B cell (primary cell): ENCODE data around the gene COG1. TPM values are rescaled to one million over a fixed set of nuclear protein-coding genes. Genes with fewer than 3 reads are reported as not detected.
A peak's percentile ranks its signal among the peaks of the same experiment; 100 is the strongest.

ENCODE experiments used
- ATAC-seq: fragments of 200-7000 bp; cut with Tn5 transposase; one replicate; pipeline ENCODE4 v1.10.0; 2021; ENCODE audit warnings: low read depth, mild to moderate bottlenecking, moderate number of reproducible peaks, moderate library complexity
- CTCF ChIA-PET: fragments of 350-600 bp; sonication (Branson Sonifier 250); formaldehyde crosslinking; loops from one replicate; lab custom pipeline; 2021; ENCODE audit warnings: antibody characterized with exemption, inconsistent platforms; lab: Charles Lee
- POLR2A ChIA-PET: fragments of 350-600 bp; sonication (Branson Sonifier 250); formaldehyde crosslinking; loops from one replicate; lab custom pipeline; 2021; ENCODE audit warnings: antibody characterized with exemption; lab: Charles Lee
- DNase-seq: peaks from one replicate; pipeline ENCODE4 v3.0.0; 2013
- H2AFZ ChIP-seq: 2 replicates; pipeline ENCODE4 v1.6.1; 2012; ENCODE audit warnings: mild to moderate bottlenecking, low read depth, low read length; ENCODE audit not compliant: insufficient read depth, poor library complexity, severe bottlenecking
- H3K27ac ChIP-seq, 2 donors: 1 replicate in 1 of 2; 2 replicates in 1 of 2; pipeline ENCODE4 v1.5.1; 2012 to 2013; ENCODE audit warnings: low read length in 2 of 2, mild to moderate bottlenecking in 2 of 2, moderate library complexity in 1 of 2
- H3K27me3 ChIP-seq, 4 experiments: fragments of 200-600 bp in 1 of 4; sonication (generic) in 1 of 4; replicated peaks in 1 of 4; 1 replicate in 2 of 4; 2 replicates in 2 of 4; pipeline versions ENCODE4 v1.6.1 to v1.7.0; 2013 to 2016; ENCODE audit warnings: low read length in 3 of 4, mild to moderate bottlenecking in 2 of 4, mixed read lengths in 1 of 4, moderate library complexity in 1 of 4; ENCODE audit not compliant: insufficient read depth in 4 of 4, control insufficient read depth in 3 of 4; ENCODE audit errors: control extremely low read depth in 1 of 4
- H3K36me3 ChIP-seq, 2 experiments: replicated peaks in 1 of 2; 1 replicate in 1 of 2; 2 replicates in 1 of 2; pipeline versions ENCODE4 v1.6.1 to v1.7.1; 2013; ENCODE audit warnings: low read length in 1 of 2; ENCODE audit not compliant: insufficient read depth in 2 of 2, control insufficient read depth in 1 of 2; ENCODE audit errors: control extremely low read depth in 1 of 2, extremely low read depth in 1 of 2
- H3K4me1 ChIP-seq, 2 donors: fragments of 200-600 bp in 1 of 2; sonication (generic) in 1 of 2; 1 replicate in 1 of 2; 2 replicates in 1 of 2; pipeline versions ENCODE4 v1.5.1 to v1.6.1; 2013 to 2017; ENCODE audit warnings: low read length in 2 of 2; ENCODE audit not compliant: control insufficient read depth in 2 of 2, insufficient read depth in 2 of 2
- H3K4me2 ChIP-seq: replicated peaks from 2 replicates; pipeline ENCODE3; 2012; ENCODE audit warnings: mild to moderate bottlenecking, low read depth, low read length; ENCODE audit not compliant: poor library complexity, severe bottlenecking
- H3K4me3 ChIP-seq, 5 experiments: fragments of 200-600 bp in 1 of 5; sonication (generic) in 1 of 5; 1 replicate in 3 of 5; 2 replicates in 2 of 5; pipeline versions ENCODE4 v1.5.1 to v1.7.0; 2011 to 2016; ENCODE audit warnings: low read length in 4 of 5, mild to moderate bottlenecking in 4 of 5, low read depth in 2 of 5, control low read depth in 1 of 5, moderate library complexity in 1 of 5; ENCODE audit not compliant: insufficient read depth in 1 of 5; ENCODE audit errors: control extremely low read depth in 1 of 5, extremely low read depth in 1 of 5
- H3K79me2 ChIP-seq: fragments of 200-600 bp; sonication (generic); one replicate; pipeline ENCODE4 v1.6.0; 2016; ENCODE audit warnings: low read length; ENCODE audit not compliant: control insufficient read depth, insufficient read depth
- H3K9ac ChIP-seq: fragments of 200-600 bp; sonication (generic); 2 replicates; pipeline ENCODE4 v1.6.1; 2017; ENCODE audit warnings: mild to moderate bottlenecking, low read length, moderate library complexity
- H3K9me3 ChIP-seq, 3 donors: one replicate each; pipeline versions ENCODE4 v1.6.1 to v1.7.1; 2013; ENCODE audit warnings: low read length in 2 of 3; ENCODE audit not compliant: control insufficient read depth in 2 of 3, insufficient read depth in 1 of 3; ENCODE audit errors: control extremely low read depth in 1 of 3
- H4K20me1 ChIP-seq: 2 replicates; pipeline ENCODE4 v1.6.0; 2012; ENCODE audit warnings: mild to moderate bottlenecking, low read length; ENCODE audit not compliant: insufficient read depth, control insufficient read depth, poor library complexity, severe bottlenecking
- H3K27ac Mint-ChIP-seq: one replicate; pipeline ENCODE4 v1.8.0; 2021; ENCODE audit warnings: mixed read lengths
- H3K27me3 Mint-ChIP-seq: one replicate; pipeline ENCODE4 v1.8.0; 2021; ENCODE audit warnings: mixed read lengths
- H3K4me1 Mint-ChIP-seq: one replicate; pipeline ENCODE4 v1.8.0; 2021; ENCODE audit warnings: mixed read lengths
- H3K4me3 Mint-ChIP-seq: one replicate; pipeline ENCODE4 v1.8.0; 2021; ENCODE audit warnings: mixed read lengths
- H3K9me3 Mint-ChIP-seq: one replicate; pipeline ENCODE4 v1.8.0; 2022; ENCODE audit warnings: mixed read lengths; ENCODE audit not compliant: insufficient read depth
- CTCF ChIP-seq: fragments of 200-600 bp; IDR thresholded peaks from one replicate; pipeline ENCODE4 v1.8.0; 2022; ENCODE audit warnings: antibody characterized with exemption, mild to moderate bottlenecking
- EZH2 ChIP-seq: IDR thresholded peaks from 2 replicates; pipeline ENCODE4 v1.6.1; 2012; ENCODE audit warnings: borderline replicate concordance, low read depth, mild to moderate bottlenecking, moderate library complexity, low read length; ENCODE audit not compliant: insufficient read depth, poor library complexity, severe bottlenecking
- WGBS: methylation state at CpG from one replicate; pipeline ENCODE4 v1.1.5; 2013; ENCODE audit warnings: missing lambda C conversion rate; ENCODE audit not compliant: insufficient coverage; 5-methylcytosine and 5-hydroxymethylcytosine counted together
- intact Hi-C: fragments of 100-400 bp; cut with micrococcal nuclease; formaldehyde crosslinking; loops from one replicate; pipeline ENCODE4 v1.10.0; 2022
- polyA plus RNA-seq: library from polyadenylated mRNA; depleted of rRNA; stranded (reverse); fragments of >200 nt; gene quantifications from 2 replicates; pipeline ENCODE4 v1.2.3, GENCODE V29; 2012
- total RNA-seq, 2 donors: library from RNA; stranded (reverse); fragments of 120-200 nt in 1 of 2; gene quantifications; 1 replicate in 1 of 2; 2 replicates in 1 of 2; pipeline versions ENCODE4 v1.2.3 to v1.2.4, GENCODE V29; 2013 to 2022

COG1 gene
- total and polyA plus RNA-seq, 2 donors (not counting 1 experiment from before 2014, with no cell fraction given): 39.1 to 72.8 TPM

DNA sequence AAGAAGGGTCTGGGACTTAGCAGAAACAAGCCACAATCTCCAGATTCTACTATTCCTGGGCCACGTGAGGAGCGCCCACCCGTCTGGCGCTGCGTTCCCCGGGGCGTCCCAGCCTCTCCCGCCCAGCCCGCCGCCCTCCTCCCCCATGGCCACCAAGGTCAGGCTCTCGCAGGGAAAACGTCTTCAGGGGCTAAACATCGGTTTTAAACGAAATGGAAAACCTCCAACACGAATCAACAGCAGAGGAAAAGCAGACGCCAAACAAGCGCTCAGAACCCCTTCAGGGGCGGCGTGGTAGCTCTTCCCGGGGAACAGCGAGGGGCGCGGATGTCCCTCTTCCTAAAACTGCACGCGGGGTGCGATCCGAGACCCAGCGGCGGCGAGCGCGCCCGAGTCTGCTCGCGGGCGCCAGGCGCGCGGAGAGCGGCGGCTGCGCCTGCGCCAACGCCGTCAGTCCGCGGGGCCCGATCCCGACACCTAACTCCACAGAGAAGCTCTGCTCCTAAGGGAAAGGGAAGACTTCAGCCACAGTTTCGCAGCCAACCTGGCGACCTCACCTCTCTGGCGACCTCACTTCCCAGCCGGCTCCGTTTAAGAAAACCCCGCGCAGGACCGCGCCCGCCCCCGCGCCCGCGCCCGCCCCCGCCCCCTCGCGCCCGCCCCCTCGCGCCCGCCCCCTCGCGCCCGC is 505 bp upstream of the COG1 start:
- Histone ChIP-seq H4K20me1 (peaks cover 1% of the 10 kb centered on the region), H3K27me3 (no peaks in the 10 kb centered on the region), H3K79me2 (peaks cover 16% of the 10 kb centered on the region), H3K4me2 (peak overlapping the region; percentile 93), H3K4me1 (peaks cover 11 to 21% of the 10 kb centered on the region in 2 donors), H3K27ac (peak overlapping the region; percentile 59 to 72), H3K4me3 (peak overlapping the region; percentile 61 to 86 (median 78)), H3K9ac (peak overlapping the region; percentile 81), H3K36me3 (peaks cover 2 to 15% of the 10 kb centered on the region in 2 experiments), H2AFZ (peak overlapping the region; percentile 93), H3K9me3 (no peaks in the 10 kb centered on the region)
- TF ChIP-seq CTCF: no peak
- TF ChIP-seq EZH2: no peak
- Mint-ChIP-seq H3K9me3 (no peaks in the 10 kb centered on the region), H3K27ac (peak overlapping the region; percentile 81), H3K4me3 (peak overlapping the region; percentile 82), H3K4me1 (peaks cover 27% of the 10 kb centered on the region), H3K27me3 (no peaks in the 10 kb centered on the region)
- peak; percentile 62 for ATAC-seq
- intact Hi-C loops: loop anchor here (2.0 kb wide), 2 partner anchors 118 to 1010 kb away; partner anchors contain the start of gene RPL38
- WGBS: 0% methylated on average over 53 of the region's 74 CpGs
- peak; percentile 89 for DNase-seq
- CTCF ChIA-PET: interaction anchor here (1.0 to 1.6 kb wide), 4 partner anchors 39 to 179 kb away, joined by 3 to 13 read pairs (median 6); a partner anchor contains a TSS
- POLR2A ChIA-PET: interaction anchor here (0.6 kb wide), 1 partner anchor 396 kb away, joined by 8 read pairs; no protein-coding TSS in a partner anchor
